H1 (cell line): Measurements from ENCODE around the gene APOL3. TPM values are rescaled to one million over a fixed set of nuclear protein-coding genes. Genes with fewer than 3 reads are reported as not detected.

ENCODE experiments used
- CTCF ChIA-PET: fragments of 300-600 bp; sonication (Branson Sonifier 250); formaldehyde crosslinking; loops from one replicate; lab custom pipeline; 2021; ENCODE audit not compliant: partially characterized antibody; lab: Charles Lee
- POLR2A ChIA-PET: fragments of 300-600 bp; sonication (Branson Sonifier 250); formaldehyde crosslinking; loops from one replicate; lab custom pipeline; 2021; ENCODE audit warnings: inconsistent platforms; ENCODE audit not compliant: partially characterized antibody; lab: Charles Lee
- DNase-seq, 2 experiments: peaks; one replicate each; pipeline versions ENCODE4 v3.0.0 to v3.0.0-alpha.2; 2010 to 2022; ENCODE audit warnings: low spot score in 2 of 2, low read depth in 1 of 2, mixed read lengths in 1 of 2
- FAIRE-seq: peaks from 2 replicates; lab custom pipeline; 2011; peaks lifted over from hg19 to GRCh38; lab: Jason Lieb, UNC
- H2AFZ ChIP-seq: 2 replicates; pipeline ENCODE4 v1.8.1; 2012; ENCODE audit warnings: low read length, inconsistent platforms
- H2AK5ac ChIP-seq: 2 replicates; pipeline ENCODE4 v1.6.1; 2013; ENCODE audit warnings: low read depth, low read length
- H2BK120ac ChIP-seq: replicated peaks from 2 replicates; pipeline ENCODE3; 2013; ENCODE audit warnings: low read depth, low read length, inconsistent platforms
- H2BK12ac ChIP-seq: 2 replicates; pipeline ENCODE4 v1.6.1; 2013; ENCODE audit warnings: low read depth, low read length
- H2BK15ac ChIP-seq: 2 replicates; pipeline ENCODE4 v1.6.1; 2013; ENCODE audit warnings: low read length
- H2BK20ac ChIP-seq: 2 replicates; pipeline ENCODE4 v1.6.1; 2013; ENCODE audit warnings: low read length
- H2BK5ac ChIP-seq: 2 replicates; pipeline ENCODE4 v1.6.1; 2013; ENCODE audit warnings: low read depth, low read length
- H3K14ac ChIP-seq: 2 replicates; pipeline ENCODE4 v1.6.1; 2013; ENCODE audit warnings: inconsistent platforms; ENCODE audit not compliant: insufficient read length
- H3K18ac ChIP-seq: 2 replicates; pipeline ENCODE4 v1.6.1; 2013; ENCODE audit warnings: low read length; ENCODE audit errors: extremely low read depth
- H3K23ac ChIP-seq: 2 replicates; pipeline ENCODE4 v1.6.1; 2013; ENCODE audit warnings: inconsistent platforms; ENCODE audit not compliant: insufficient read length
- H3K23me2 ChIP-seq: 2 replicates; pipeline ENCODE4 v1.6.1; 2013; ENCODE audit warnings: low read depth, low read length
- H3K27ac ChIP-seq: 2 replicates; pipeline ENCODE4 v1.6.1; 2011; ENCODE audit warnings: low read depth, low read length, inconsistent platforms
- H3K27me3 ChIP-seq, 4 experiments: replicated peaks in 1 of 4; 1 replicate in 1 of 4; 2 replicates in 3 of 4; pipeline versions ENCODE4 v1.6.1 to v1.8.1; 2011 to 2013; ENCODE audit warnings: low read length in 3 of 4, mild to moderate bottlenecking in 3 of 4, inconsistent platforms in 2 of 4, mixed read lengths in 2 of 4, moderate library complexity in 1 of 4; ENCODE audit not compliant: control insufficient read depth in 3 of 4, insufficient read depth in 3 of 4; ENCODE audit errors: extremely low read depth in 1 of 4
- H3K36me3 ChIP-seq, 4 experiments: 2 replicates each; pipeline versions ENCODE4 v1.6.1 to v1.8.1; 2011 to 2013; ENCODE audit warnings: mild to moderate bottlenecking in 4 of 4, low read length in 3 of 4, moderate library complexity in 2 of 4, control low read depth in 1 of 4, inconsistent platforms in 1 of 4; ENCODE audit not compliant: insufficient read depth in 4 of 4, control insufficient read depth in 2 of 4
- H3K4ac ChIP-seq: replicated peaks from 2 replicates; pipeline ENCODE3; 2013; ENCODE audit warnings: low read length, low read depth, mixed read lengths, inconsistent platforms; ENCODE audit not compliant: insufficient read length
- H3K4me1 ChIP-seq, 4 experiments: replicated peaks in 1 of 4; 1 replicate in 1 of 4; 2 replicates in 3 of 4; pipeline versions ENCODE4 v1.6.1 to v1.8.1; 2011 to 2013; ENCODE audit warnings: low read length in 3 of 4, inconsistent platforms in 2 of 4, mixed read lengths in 1 of 4; ENCODE audit not compliant: insufficient read depth in 4 of 4, control insufficient read depth in 3 of 4
- H3K4me2 ChIP-seq, 2 experiments: 2 replicates each; pipeline versions ENCODE4 v1.6.1 to v1.8.1; 2011 to 2013; ENCODE audit warnings: low read depth in 2 of 2, low read length in 2 of 2, control low read depth in 1 of 2, inconsistent platforms in 1 of 2, mild to moderate bottlenecking in 1 of 2; ENCODE audit not compliant: insufficient read depth in 1 of 2
- H3K4me3 ChIP-seq, 4 experiments: fragments of 200-600, 300-600 bp in 1 of 4; sonication (generic), shearing (Covaris generic), sonication (Bioruptor Twin) in 1 of 4; 2 replicates each; pipeline versions ENCODE4 v1.5.1 to v1.8.1; 2011 to 2016; ENCODE audit warnings: low read length in 4 of 4, low read depth in 3 of 4, control low read depth in 2 of 4, inconsistent platforms in 2 of 4, mild to moderate bottlenecking in 2 of 4, mixed read lengths in 1 of 4, moderate library complexity in 1 of 4; ENCODE audit not compliant: insufficient read depth in 2 of 4; ENCODE audit errors: extremely low read depth in 1 of 4
- H3K56ac ChIP-seq: replicated peaks from 2 replicates; pipeline ENCODE3; 2013; ENCODE audit warnings: low read depth, mild to moderate bottlenecking, mixed read lengths, low read length, inconsistent platforms; ENCODE audit not compliant: insufficient read length
- H3K79me1 ChIP-seq: 2 replicates; pipeline ENCODE4 v1.6.1; 2013; ENCODE audit warnings: low read depth, low read length, control low read depth
- H3K79me2 ChIP-seq, 2 experiments: 2 replicates each; pipeline versions ENCODE4 v1.6.1 to v1.8.1; 2012 to 2013; ENCODE audit warnings: low read length in 2 of 2, mild to moderate bottlenecking in 2 of 2, inconsistent platforms in 1 of 2; ENCODE audit not compliant: insufficient read depth in 2 of 2, control insufficient read depth in 1 of 2
- H3K9ac ChIP-seq, 4 experiments: replicated peaks in 1 of 4; 1 replicate in 1 of 4; 2 replicates in 3 of 4; pipeline versions ENCODE4 v1.6.1 to v1.8.1; 2011 to 2013; ENCODE audit warnings: low read depth in 3 of 4, low read length in 3 of 4, control low read depth in 2 of 4, mild to moderate bottlenecking in 2 of 4, moderate library complexity in 2 of 4, inconsistent platforms in 1 of 4; ENCODE audit errors: extremely low read depth in 1 of 4
- H3K9me3 ChIP-seq, 2 experiments: 2 replicates each; pipeline versions ENCODE4 v1.6.1 to v1.8.1; 2012 to 2013; ENCODE audit warnings: mild to moderate bottlenecking in 2 of 2, moderate library complexity in 2 of 2, control low read depth in 1 of 2, inconsistent platforms in 1 of 2, low read depth in 1 of 2, low read length in 1 of 2, mixed read lengths in 1 of 2; ENCODE audit not compliant: insufficient read depth in 2 of 2
- H4K20me1 ChIP-seq, 2 experiments: replicated peaks in 1 of 2; 2 replicates each; pipeline versions ENCODE3 to v1.8.1; 2011 to 2013; ENCODE audit warnings: inconsistent platforms in 2 of 2, low read length in 2 of 2, mild to moderate bottlenecking in 1 of 2; ENCODE audit not compliant: insufficient read depth in 2 of 2, control insufficient read depth in 1 of 2
- H4K5ac ChIP-seq: 2 replicates; pipeline ENCODE4 v1.6.1; 2013; ENCODE audit warnings: low read length, low read depth, mixed read lengths, inconsistent platforms; ENCODE audit not compliant: insufficient read length
- H4K8ac ChIP-seq: 2 replicates; pipeline ENCODE4 v1.8.0; 2013; ENCODE audit warnings: mild to moderate bottlenecking, moderate library complexity, low read length, inconsistent platforms; ENCODE audit not compliant: insufficient read depth; ENCODE audit errors: extremely low read depth
- H4K91ac ChIP-seq: replicated peaks from 2 replicates; pipeline ENCODE3; 2013; ENCODE audit warnings: low read length, mixed read lengths, inconsistent platforms; ENCODE audit not compliant: insufficient read length
- BACH1 ChIP-seq: IDR thresholded peaks from 2 replicates; pipeline ENCODE4 v1.6.1; 2012; ENCODE audit warnings: low read length, improper control_type of control experiment
- EZH2 ChIP-seq: fragments of 200-600 bp; sonication (generic); IDR thresholded peaks from 2 replicates; pipeline ENCODE4 v1.7.1; 2012; ENCODE audit warnings: low read depth, mild to moderate bottlenecking, moderate library complexity, low read length, inconsistent platforms; ENCODE audit not compliant: severe bottlenecking
- WGBS, 2 experiments: shearing (Covaris generic) in 1 of 2; methylation state at CpG; one replicate each; pipeline versions ENCODE4 v1.1.6 to v1.1.7; 2013 to 2015; ENCODE audit warnings: low lambda C conversion rate in 2 of 2, mixed read lengths in 2 of 2, inconsistent platforms in 1 of 2, low coverage in 1 of 2, missing lambda C conversion rate in 1 of 2; ENCODE audit not compliant: insufficient replicate concordance in 2 of 2, insufficient coverage in 1 of 2, insufficient read length in 1 of 2; ENCODE audit errors: extremely low coverage in 1 of 2, missing lambda C conversion rate in 1 of 2; 5-methylcytosine and 5-hydroxymethylcytosine counted together
- polyA plus RNA-seq, 7 experiments: library from polyadenylated mRNA; depleted of rRNA in 3 of 7; stranded (reverse) in 5 of 7; unstranded in 2 of 7; fragments of >200 nt in 5 of 7; fragments of 200-250 nt in 2 of 7; gene quantifications; 1 replicate in 5 of 7; 2 replicates in 1 of 7; 4 replicates in 1 of 7; pipeline versions ENCODE4 v1.2.1 to v1.2.3, GENCODE V29; 2011 to 2013; ENCODE audit warnings: missing spikeins in 2 of 7, mixed read lengths in 2 of 7
- total RNA-seq: library from RNA; stranded (reverse); fragmentation: NEBNext Ultra II Directional; extraction: Animal tissue kit (Norgen Biotek cat#: 25700); gene quantifications from 2 replicates; pipeline ENCODE4 v1.2.1, GENCODE V29; 2021

Gene APOL3
- total and polyA plus RNA-seq, 2 of the 8 experiments (the other 6 are each of a cell fraction or from before 2014, with no cell fraction given) = 0.12 TPM; not detected in 1

GRCh38 chr22:36163497-36163896 lies 2.9 kb upstream of the APOL3 start:
- H3K9ac ChIP-seq = no peak overlapping the region
- H3K9me3 ChIP-seq = no peaks in the 10 kb centered on the region
- H2AFZ ChIP-seq = no peak overlapping the region
- no peaks in the 10 kb centered on the region for H4K20me1 ChIP-seq
- no peak overlapping the region for H2BK5ac ChIP-seq
- no peak overlapping the region for H3K4ac ChIP-seq
- no peak overlapping the region for H2AK5ac ChIP-seq
- TF ChIP-seq EZH2 = no peak
- no peak for TF ChIP-seq BACH1
- CTCF ChIA-PET = interaction anchor here (0.9 to 4.7 kb wide), 9 partner anchors 13 to 123 kb away, joined by 3 to 30 read pairs (median 5); no protein-coding TSS in a partner anchor
- H3K4me3 ChIP-seq = no peak overlapping the region
- no peak overlapping the region for H3K18ac ChIP-seq
- no peak overlapping the region for H4K8ac ChIP-seq
- H3K23me2 ChIP-seq = no peaks in the 10 kb centered on the region
- no peak overlapping the region for H3K27ac ChIP-seq
- WGBS, 2 experiments = 86% methylated on average over 2 of the region's 2 CpGs; no CpG with 5 or more reads in 1 of the 2 experiments
- H3K4me1 ChIP-seq = no peaks in the 10 kb centered on the region
- no peak overlapping the region for H3K4me2 ChIP-seq
- no peak overlapping the region for H3K14ac ChIP-seq
- no peak overlapping the region for H3K56ac ChIP-seq
- no peak overlapping the region for H2BK20ac ChIP-seq
- H4K5ac ChIP-seq = no peak overlapping the region
- FAIRE-seq (no peak), DNase-seq (no peak)
- H3K79me2 ChIP-seq = no peaks in the 10 kb centered on the region
- H3K36me3 ChIP-seq = no peaks in the 10 kb centered on the region
- POLR2A ChIA-PET = no interaction called here
- no peaks in the 10 kb centered on the region for H3K79me1 ChIP-seq
- no peaks in the 10 kb centered on the region for H3K27me3 ChIP-seq
- H4K91ac ChIP-seq = no peak overlapping the region
- H2BK120ac ChIP-seq = no peak overlapping the region
- no peak overlapping the region for H3K23ac ChIP-seq
- no peak overlapping the region for H2BK12ac ChIP-seq
- no peak overlapping the region for H2BK15ac ChIP-seq
